NCI-H2171 treated with DMSO at 0.1 percent for 48 hours (cell line): ENCODE measurements around the gene SLCO2B1.

ENCODE experiments used
- DNase-seq: peaks from one replicate; lab custom pipeline; 2025; lab: John Stamatoyannopoulos, UW

The SLCO2B1 gene

GRCh38 chr11:75145196-75145971 is 5.5 kb upstream of the SLCO2B1 start:
- no peak for DNase-seq

GRCh38 chr11:75145972-75146519 is 4.9 kb upstream of the SLCO2B1 start:
- no peak for DNase-seq

DNA sequence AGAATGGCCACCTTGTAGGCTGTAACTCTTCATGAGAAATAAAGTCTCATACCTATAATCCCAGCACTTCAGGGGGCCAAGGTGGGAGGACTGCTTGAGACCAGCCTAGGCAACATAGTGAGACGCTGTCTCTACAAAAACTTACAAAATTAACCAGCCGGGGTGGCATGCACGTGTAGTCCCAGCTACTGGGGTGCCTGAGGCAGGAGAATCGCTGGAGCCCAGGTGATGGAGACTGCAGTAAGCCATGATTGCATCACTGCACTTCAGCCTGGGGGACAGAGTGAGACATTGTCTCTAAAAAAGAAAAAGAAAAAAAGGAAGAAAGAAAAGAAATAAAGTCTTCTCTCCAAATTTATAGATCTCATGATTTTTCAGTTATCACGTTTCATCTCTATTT is 4.2 kb upstream of the SLCO2B1 start:
- DNase-seq, result no peak

GRCh38 chr11:75147191-75147874 is 3.6 kb upstream of the SLCO2B1 start:
- DNase-seq, result no peak

- no peak for DNase-seq
Observed at GRCh38 chr11:75147875-75148263, 3.0 kb upstream of the SLCO2B1 start.

DNA sequence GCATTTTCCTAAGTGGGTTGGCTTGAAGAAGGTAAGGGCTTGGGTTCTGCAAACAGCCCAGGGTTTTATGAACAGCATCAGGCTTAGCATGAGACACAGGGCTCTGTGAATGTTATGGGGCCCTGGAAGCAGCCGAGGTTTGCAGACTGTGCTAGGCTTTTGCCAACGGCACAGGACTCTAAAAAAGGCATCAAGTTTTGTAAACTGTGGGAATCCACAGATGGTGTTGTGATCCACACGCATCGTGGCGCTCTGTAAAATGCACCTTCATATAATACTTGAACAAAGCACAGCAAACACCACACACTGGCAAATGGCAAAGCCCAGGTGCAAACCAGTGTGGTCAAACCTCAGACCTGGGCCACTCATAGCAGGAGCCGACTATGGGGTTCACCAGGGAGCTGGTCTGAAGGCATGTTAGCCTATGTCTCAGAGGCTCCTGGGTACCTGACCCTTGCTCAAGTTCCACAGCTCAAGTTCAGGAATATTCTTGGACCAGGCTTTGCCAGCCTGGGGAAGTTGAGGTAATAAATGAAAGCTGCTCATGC is 2.4 kb upstream of the SLCO2B1 start:
- no peak for DNase-seq

- DNase-seq, result no peak
Observed at GRCh38 chr11:75149766-75150465, 991 bp upstream of the SLCO2B1 start.

DNA sequence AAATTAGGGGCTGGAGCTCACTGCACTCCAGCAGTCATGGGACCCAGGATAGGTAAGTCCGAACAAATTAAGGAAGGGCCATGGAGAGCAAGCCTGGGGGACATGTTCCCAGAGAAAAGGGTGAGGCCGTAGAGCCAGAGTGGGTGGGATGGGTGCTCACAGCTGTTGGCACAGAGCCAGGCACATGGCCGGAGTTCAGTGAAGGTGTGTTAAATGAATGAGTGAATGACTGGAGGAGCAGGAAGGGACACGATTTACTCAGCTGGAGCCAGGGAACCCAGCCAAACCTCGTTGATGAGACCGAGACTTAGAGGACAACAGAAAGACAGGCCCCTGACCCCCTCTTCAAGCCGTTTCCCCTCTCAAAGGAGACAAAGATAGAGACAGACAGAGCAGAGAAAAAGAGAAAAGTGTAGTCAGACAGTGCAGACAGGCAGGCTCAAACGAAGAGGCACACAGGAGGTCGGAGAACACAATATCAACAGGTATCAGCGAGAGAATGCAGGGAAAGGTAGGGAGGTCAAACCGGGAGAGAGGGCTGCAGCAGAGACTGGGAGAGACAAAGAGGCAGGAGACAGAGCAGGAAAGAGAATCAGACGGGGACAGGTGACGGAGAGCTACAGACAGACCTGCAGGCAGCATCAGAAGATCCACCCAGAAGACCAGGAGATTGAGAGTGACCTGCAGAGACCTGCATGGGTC is 590 bp downstream of the SLCO2B1 start:
- DNase-seq, result no peak

DNA sequence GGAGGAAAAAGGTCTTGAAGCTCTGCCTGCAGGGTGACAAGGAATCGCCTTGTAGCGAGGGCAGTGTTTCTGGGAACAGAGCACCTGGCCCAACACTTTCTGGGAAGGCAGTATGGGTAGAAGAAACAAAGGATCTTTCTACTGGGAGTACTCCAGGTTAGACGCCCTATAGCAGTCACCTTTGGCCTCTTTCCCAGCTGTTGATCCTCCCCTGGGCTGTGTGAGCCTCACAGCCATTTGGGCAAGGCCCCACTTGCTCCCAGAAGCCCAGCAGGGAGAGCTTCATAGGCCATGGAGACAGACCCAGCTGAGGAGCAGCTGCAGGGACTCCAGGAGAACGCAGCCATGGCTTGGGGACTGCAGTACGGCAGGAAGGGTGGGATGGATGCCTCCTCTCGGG is 1.2 kb downstream of the SLCO2B1 start:
- no peak for DNase-seq

DNA sequence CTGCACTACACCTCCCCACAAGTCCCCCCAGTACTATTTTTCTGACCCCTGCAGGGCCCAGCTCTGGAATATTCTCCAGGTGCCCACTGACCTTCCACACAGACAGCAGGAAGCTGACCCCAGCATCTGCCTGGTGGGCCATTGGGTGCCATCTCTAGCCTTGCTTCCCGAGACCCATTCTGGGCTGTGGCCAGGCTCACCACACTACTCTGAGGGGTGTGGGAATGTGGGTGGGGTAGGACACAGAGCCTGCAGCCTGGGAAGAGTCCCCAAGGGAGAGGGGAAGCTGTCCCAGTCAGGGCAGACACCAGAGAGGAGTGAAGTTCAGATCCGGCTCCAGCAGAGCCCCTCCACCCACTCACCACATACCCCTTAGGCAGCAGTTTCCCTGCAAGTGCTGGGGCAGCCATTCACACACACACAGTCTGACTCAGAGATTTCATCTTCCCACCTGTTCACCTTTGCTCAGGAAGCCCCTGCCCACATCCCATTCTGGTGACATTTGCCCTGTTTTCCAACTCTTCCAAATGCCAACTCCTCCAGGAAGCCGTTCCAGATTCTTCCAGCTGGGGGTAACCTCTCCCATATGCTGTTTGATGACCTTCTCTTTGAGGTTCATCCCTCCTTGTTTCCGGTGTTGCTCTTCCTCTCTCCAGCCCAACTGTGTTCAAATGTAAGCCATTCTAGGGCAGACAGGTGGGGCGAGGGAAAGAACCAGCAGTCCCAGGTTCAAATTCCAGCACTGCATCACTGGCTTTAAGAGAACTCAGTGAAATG is 1.9 kb downstream of the SLCO2B1 start:
- DNase-seq, result no peak

- no peak for DNase-seq
Observed at GRCh38 chr11:75154646-75155569, 4.0 kb downstream of the SLCO2B1 start.

DNA sequence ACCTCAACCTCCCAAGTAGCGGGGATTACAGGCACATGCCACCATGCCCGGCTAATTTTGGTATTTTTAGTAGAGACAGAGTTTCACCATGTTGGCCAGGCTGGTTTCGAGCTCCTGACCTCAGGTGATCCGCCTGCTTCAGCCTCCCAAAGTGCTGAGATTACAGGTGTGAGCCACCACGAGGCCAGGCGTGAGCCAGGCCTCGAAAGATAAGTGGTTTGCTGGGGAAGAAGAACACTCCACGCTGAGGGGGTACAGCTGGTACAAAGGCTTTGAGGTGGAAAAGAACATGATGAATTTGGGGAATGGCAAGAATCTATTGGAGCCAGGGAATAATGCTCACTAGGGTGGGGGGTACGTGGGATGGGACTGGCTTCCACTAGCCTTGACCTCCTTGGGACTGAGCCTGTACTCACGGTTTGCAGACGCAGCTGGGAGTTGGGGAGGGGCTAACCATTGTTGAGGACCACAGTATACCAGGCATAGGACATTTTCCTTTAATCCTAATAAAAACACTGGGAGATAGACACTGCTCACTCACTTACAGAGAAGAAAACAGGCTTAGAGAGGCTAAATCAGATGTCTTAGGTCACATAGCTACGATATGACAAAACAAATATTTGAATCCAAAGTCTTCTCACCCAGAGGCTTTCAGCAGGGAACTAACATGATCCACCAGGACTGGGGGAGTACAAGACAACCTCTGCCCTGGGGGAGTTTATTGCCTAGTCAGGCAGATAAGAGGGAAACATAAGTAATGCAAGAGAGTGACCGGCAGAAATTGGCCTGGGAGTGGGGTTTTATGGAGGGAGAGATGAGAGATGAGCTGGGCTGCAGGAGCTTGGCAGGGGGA is 4.9 kb downstream of the SLCO2B1 start:
- no peak for DNase-seq

GRCh38 chr11:75158241-75158640 is 7.3 kb downstream of the SLCO2B1 start:
- DNase-seq, result no peak

DNA sequence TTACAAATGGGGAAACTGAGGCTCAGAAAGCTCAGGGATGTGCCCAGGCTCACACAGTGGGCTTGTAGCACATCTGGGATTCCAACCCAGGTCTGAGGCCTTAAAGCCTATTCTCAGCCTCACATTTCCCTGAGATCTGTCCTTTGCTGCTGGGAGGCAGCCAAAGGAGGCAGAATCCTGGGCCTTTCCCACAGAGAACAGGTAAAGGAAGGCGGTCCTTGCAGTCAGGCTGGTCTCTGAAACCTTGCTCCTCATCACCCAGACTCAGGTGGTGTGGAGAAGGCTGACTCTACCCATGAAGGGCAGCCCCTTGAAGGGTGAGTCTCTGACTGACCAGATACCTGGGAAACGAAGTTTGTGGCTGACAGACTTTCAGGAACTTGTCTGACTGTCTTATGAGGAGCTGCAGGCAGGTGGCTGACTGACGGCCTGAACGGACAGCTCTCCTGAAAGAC is 7.8 kb downstream of the SLCO2B1 start:
- no peak for DNase-seq

- no peak for DNase-seq
Observed at GRCh38 chr11:75159151-75159953, 8.4 kb downstream of the SLCO2B1 start.

GRCh38 chr11:75160220-75160757 is 9.4 kb downstream of the SLCO2B1 start:
- no peak for DNase-seq

DNA sequence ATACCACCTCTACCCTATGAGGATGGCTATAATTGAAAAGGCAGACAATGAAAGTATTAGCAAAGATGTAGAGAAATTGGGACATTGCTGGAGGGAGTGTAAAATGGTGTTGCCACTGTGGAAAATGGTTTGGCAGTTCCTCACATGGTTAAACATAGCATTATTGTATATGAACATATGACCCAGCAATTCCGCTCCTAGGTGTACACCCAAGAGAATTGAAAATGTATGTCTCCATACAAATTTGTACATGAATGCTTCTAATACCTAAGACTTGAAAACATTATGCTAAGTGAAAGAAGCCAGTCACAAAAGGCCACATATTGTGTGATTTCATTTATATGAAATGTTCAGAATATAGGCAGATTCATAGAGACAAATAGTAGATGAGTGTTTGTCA is 10.0 kb downstream of the SLCO2B1 start:
- no peak for DNase-seq
